ENCODE measurements around the gene SPATA2.

Gene SPATA2

GRCh38 chr20:49894073-49894470 is 21.3 kb downstream of the SPATA2 start:
- Histone ChIP-seq H3K27me3 (ENCODE audit: insufficient read depth, low read length, poor library complexity, severe bottlenecking) (no peaks in the 10 kb centered on the region), H4K20me1 (ENCODE audit: insufficient read depth, low read length, poor library complexity, severe bottlenecking) (no peaks in the 10 kb centered on the region), H3F3A (ENCODE audit: low read depth) (no peaks in the 10 kb centered on the region), H3K4me1 (ENCODE audit: insufficient read depth, low read length, poor library complexity, severe bottlenecking) (no peaks in the 10 kb centered on the region), H3K4me2 (ENCODE audit: low read depth, low read length, poor library complexity, severe bottlenecking) (no peak overlapping the region), H3K9ac (ENCODE audit: low read depth, low read length, poor library complexity, severe bottlenecking) (no peak overlapping the region), H3K79me2 (ENCODE audit: insufficient read depth, low read length) (no peaks in the 10 kb centered on the region), H3K9me2 (replicated peaks; ENCODE audit: low read depth, low read length) (no peaks in the 10 kb centered on the region), H3K9me3 (ENCODE audit: insufficient read depth, low read depth, low read length) (no peaks in the 10 kb centered on the region), H3K4me3 (ENCODE audit: low read length, poor library complexity, severe bottlenecking) (no peak overlapping the region), H3K36me3 (ENCODE audit: insufficient read depth, low read length) (no peaks in the 10 kb centered on the region), H2AFZ (ENCODE audit: low read length) (no peak overlapping the region)
- TF ChIP-seq EZH2phosphoT487 (IDR thresholded peaks at IDR 0.05; ENCODE audit: borderline replicate concordance): no peak
- TF ChIP-seq, protein P1, sequence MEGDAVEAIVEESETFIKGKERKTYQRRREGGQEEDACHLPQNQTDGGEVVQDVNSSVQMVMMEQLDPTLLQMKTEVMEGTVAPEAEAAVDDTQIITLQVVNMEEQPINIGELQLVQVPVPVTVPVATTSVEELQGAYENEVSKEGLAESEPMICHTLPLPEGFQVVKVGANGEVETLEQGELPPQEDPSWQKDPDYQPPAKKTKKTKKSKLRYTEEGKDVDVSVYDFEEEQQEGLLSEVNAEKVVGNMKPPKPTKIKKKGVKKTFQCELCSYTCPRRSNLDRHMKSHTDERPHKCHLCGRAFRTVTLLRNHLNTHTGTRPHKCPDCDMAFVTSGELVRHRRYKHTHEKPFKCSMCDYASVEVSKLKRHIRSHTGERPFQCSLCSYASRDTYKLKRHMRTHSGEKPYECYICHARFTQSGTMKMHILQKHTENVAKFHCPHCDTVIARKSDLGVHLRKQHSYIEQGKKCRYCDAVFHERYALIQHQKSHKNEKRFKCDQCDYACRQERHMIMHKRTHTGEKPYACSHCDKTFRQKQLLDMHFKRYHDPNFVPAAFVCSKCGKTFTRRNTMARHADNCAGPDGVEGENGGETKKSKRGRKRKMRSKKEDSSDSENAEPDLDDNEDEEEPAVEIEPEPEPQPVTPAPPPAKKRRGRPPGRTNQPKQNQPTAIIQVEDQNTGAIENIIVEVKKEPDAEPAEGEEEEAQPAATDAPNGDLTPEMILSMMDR (conservative IDR thresholded peaks at IDR 0.05; ENCODE audit: low read length): no peak

- Histone ChIP-seq H3K36me3 (ENCODE audit: insufficient read depth, low read length) (no peaks in the 10 kb centered on the region), H3K9ac (ENCODE audit: low read depth, low read length, poor library complexity, severe bottlenecking) (no peak overlapping the region), H3K4me3 (ENCODE audit: low read length, poor library complexity, severe bottlenecking) (no peak overlapping the region), H3F3A (ENCODE audit: low read depth) (no peaks in the 10 kb centered on the region), H3K9me3 (ENCODE audit: insufficient read depth, low read depth, low read length) (no peaks in the 10 kb centered on the region), H3K4me1 (ENCODE audit: insufficient read depth, low read length, poor library complexity, severe bottlenecking) (no peaks in the 10 kb centered on the region), H3K79me2 (ENCODE audit: insufficient read depth, low read length) (no peaks in the 10 kb centered on the region), H3K9me2 (replicated peaks; ENCODE audit: low read depth, low read length) (no peaks in the 10 kb centered on the region), H3K4me2 (ENCODE audit: low read depth, low read length, poor library complexity, severe bottlenecking) (no peak overlapping the region), H4K20me1 (ENCODE audit: insufficient read depth, low read length, poor library complexity, severe bottlenecking) (no peaks in the 10 kb centered on the region), H2AFZ (ENCODE audit: low read length) (no peak overlapping the region), H3K27me3 (ENCODE audit: insufficient read depth, low read length, poor library complexity, severe bottlenecking) (no peaks in the 10 kb centered on the region)
- TF ChIP-seq, protein P1 (conservative IDR thresholded peaks at IDR 0.05; ENCODE audit: low read length): no peak
- no peak for TF ChIP-seq EZH2phosphoT487 (IDR thresholded peaks at IDR 0.05; ENCODE audit: borderline replicate concordance)
These were observed 21.9 kb downstream of the SPATA2 start for GRCh38 chr20:49893242-49894072.

- Histone ChIP-seq H3K27me3 (ENCODE audit: insufficient read depth, low read length, poor library complexity, severe bottlenecking) (no peaks in the 10 kb centered on the region), H3F3A (ENCODE audit: low read depth) (no peaks in the 10 kb centered on the region), H4K20me1 (ENCODE audit: insufficient read depth, low read length, poor library complexity, severe bottlenecking) (no peaks in the 10 kb centered on the region), H3K9me2 (replicated peaks; ENCODE audit: low read depth, low read length) (no peaks in the 10 kb centered on the region), H3K4me1 (ENCODE audit: insufficient read depth, low read length, poor library complexity, severe bottlenecking) (no peaks in the 10 kb centered on the region), H2AFZ (ENCODE audit: low read length) (no peak overlapping the region), H3K9me3 (ENCODE audit: insufficient read depth, low read depth, low read length) (no peaks in the 10 kb centered on the region), H3K79me2 (ENCODE audit: insufficient read depth, low read length) (no peaks in the 10 kb centered on the region), H3K9ac (ENCODE audit: low read depth, low read length, poor library complexity, severe bottlenecking) (no peak overlapping the region), H3K4me3 (ENCODE audit: low read length, poor library complexity, severe bottlenecking) (no peak overlapping the region), H3K4me2 (ENCODE audit: low read depth, low read length, poor library complexity, severe bottlenecking) (no peak overlapping the region), H3K36me3 (ENCODE audit: insufficient read depth, low read length) (no peaks in the 10 kb centered on the region; the same call in 1 of the 2 replicates)
- no peak for TF ChIP-seq EZH2phosphoT487 (IDR thresholded peaks at IDR 0.05; ENCODE audit: borderline replicate concordance)
- TF ChIP-seq, protein P1 (conservative IDR thresholded peaks at IDR 0.05; ENCODE audit: low read length): no peak
These were observed 22.5 kb downstream of the SPATA2 start for GRCh38 chr20:49892817-49893216.
